ENCODE measurements around the gene MND1. TPM values are rescaled to one million over a fixed set of nuclear protein-coding genes. Genes with fewer than 3 reads are reported as not detected.

MND1 gene
- total and polyA plus RNA-seq, 2 donors (not counting 3 experiments of a cell fraction or from before 2014, with no cell fraction given): 0.66 to 7.7 TPM

GRCh38 chr4:153418121-153418520, 73.6 kb downstream of the MND1 start:
- Histone ChIP-seq H3K4me2 (ENCODE audit: insufficient read depth, low read length) (no peak overlapping the region), H3K36me3 (ENCODE audit: control insufficient read depth in 2 of 2, extremely low read depth in 1 of 2, insufficient read depth in 2 of 2, low read length in 2 of 2) (no peaks in the 10 kb centered on the region), H3K9me3 (replicated peaks; ENCODE audit: control insufficient read depth, insufficient read depth, low read length) (no peaks in the 10 kb centered on the region), H3K4me1 (ENCODE audit: control insufficient read depth, extremely low read depth, insufficient read depth, low read length) (no peaks in the 10 kb centered on the region), H3K79me2 (ENCODE audit: control insufficient read depth, insufficient read depth, low read length) (no peaks in the 10 kb centered on the region), H3K27ac (ENCODE audit: insufficient read depth, low read depth, low read length) (no peak overlapping the region), H3K9ac (replicated peaks; ENCODE audit: extremely low read depth, insufficient read depth, low read length) (no peak overlapping the region), H3K9me1 (replicated peaks; ENCODE audit: control insufficient read depth, extremely low read depth, insufficient read depth, low read length) (no peaks in the 10 kb centered on the region), H4K20me1 (replicated peaks; ENCODE audit: control insufficient read depth, extremely low read depth, insufficient read depth, low read length) (no peaks in the 10 kb centered on the region), H3K4me3 (replicated peaks in 1 of 3; ENCODE audit: insufficient read depth in 1 of 3, low read depth in 1 of 3, low read length in 3 of 3) (no peak overlapping the region), H2AFZ (ENCODE audit: low read depth, low read length) (no peak overlapping the region), H3K27me3 (ENCODE audit: control insufficient read depth in 2 of 2, insufficient read depth in 2 of 2, low read length in 2 of 2) (no peaks in the 10 kb centered on the region)
- CTCF ChIA-PET: interaction anchor here (1.0 to 1.3 kb wide), 2 partner anchors 12 to 156 kb away, joined by 3 read pairs; no protein-coding TSS in a partner anchor
- dilution Hi-C loops (cut with MboI; ENCODE audit: extremely low pct_ligation_motif_present, low sequenced_read_pairs) (no loop called here), intact Hi-C loops (cut with micrococcal nuclease) (no loop called here)
- no peak for TF ChIP-seq CTCF (IDR thresholded peaks at IDR 0.05; ENCODE audit: extremely low read depth in 1 of 2, insufficient read depth in 1 of 2, low read depth in 1 of 2, low read length in 2 of 2)
- DNase-seq (ENCODE audit: low read depth, low spot score): no peak
- POLR2A ChIA-PET: no interaction called here
- no peak for FAIRE-seq
- no TSS peak for BruUV-seq (replicated peaks)

GRCh38 chr4:153418558-153418957, 74.1 kb downstream of the MND1 start:
- ChIA-PET CTCF (interaction anchor here (1.0 to 1.3 kb wide), 2 partner anchors 12 to 155 kb away, joined by 3 read pairs; no protein-coding TSS in a partner anchor), POLR2A (no interaction called here)
- DNase-seq (ENCODE audit: low read depth, low spot score) (no peak), FAIRE-seq (no peak)
- no peak overlapping the region for H3K27ac ChIP-seq (ENCODE audit: insufficient read depth, low read depth, low read length)
- no peak overlapping the region for H3K4me2 ChIP-seq (ENCODE audit: insufficient read depth, low read length)
- H4K20me1 ChIP-seq (replicated peaks; ENCODE audit: control insufficient read depth, extremely low read depth, insufficient read depth, low read length): no peaks in the 10 kb centered on the region
- no peaks in the 10 kb centered on the region for H3K9me3 ChIP-seq (replicated peaks; ENCODE audit: control insufficient read depth, insufficient read depth, low read length)
- H3K9me1 ChIP-seq (replicated peaks; ENCODE audit: control insufficient read depth, extremely low read depth, insufficient read depth, low read length): no peaks in the 10 kb centered on the region
- no peak overlapping the region for H3K4me3 ChIP-seq (replicated peaks in 1 of 3; ENCODE audit: insufficient read depth in 1 of 3, low read depth in 1 of 3, low read length in 3 of 3)
- no peaks in the 10 kb centered on the region for H3K4me1 ChIP-seq (ENCODE audit: control insufficient read depth, extremely low read depth, insufficient read depth, low read length)
- no peak overlapping the region for H3K9ac ChIP-seq (replicated peaks; ENCODE audit: extremely low read depth, insufficient read depth, low read length)
- no peak for TF ChIP-seq CTCF (IDR thresholded peaks at IDR 0.05; ENCODE audit: extremely low read depth in 1 of 2, insufficient read depth in 1 of 2, low read depth in 1 of 2, low read length in 2 of 2)
- no peak for TF ChIP-seq GATA2 (IDR thresholded peaks at IDR 0.05; ENCODE audit: insufficient read depth, insufficient read length, low read depth, low read length)
- no peak for TF ChIP-seq MYC (IDR thresholded peaks at IDR 0.05; ENCODE audit: low read depth, low read length)
- TF ChIP-seq POLR2AphosphoS5 (IDR thresholded peaks at IDR 0.05; ENCODE audit: insufficient read depth, low read depth, low read length): no peak
- no peak for TF ChIP-seq EZH2 (IDR thresholded peaks at IDR 0.05; ENCODE audit: borderline replicate concordance, low read depth, low read length, severe bottlenecking)
- TF ChIP-seq POLR2A (IDR thresholded peaks at IDR 0.05; ENCODE audit: low read depth, low read length): no peak
- no peak for TF ChIP-seq MAX (IDR thresholded peaks at IDR 0.05; ENCODE audit: insufficient read depth, insufficient read length)
- no peak for TF ChIP-seq JUN (IDR thresholded peaks at IDR 0.05; ENCODE audit: borderline replicate concordance, insufficient read depth, insufficient read length, low read depth)
- no peak for TF ChIP-seq FOS (IDR thresholded peaks at IDR 0.05; ENCODE audit: borderline replicate concordance, insufficient read depth, low read length)
- H3K27me3 ChIP-seq (ENCODE audit: control insufficient read depth in 2 of 2, insufficient read depth in 2 of 2, low read length in 2 of 2): no peaks in the 10 kb centered on the region
- no TSS peak for BruUV-seq (replicated peaks)
- no peak overlapping the region for H2AFZ ChIP-seq (ENCODE audit: low read depth, low read length)
- dilution Hi-C loops (cut with MboI; ENCODE audit: extremely low pct_ligation_motif_present, low sequenced_read_pairs) (no loop called here), intact Hi-C loops (cut with micrococcal nuclease) (no loop called here)
- H3K36me3 ChIP-seq (ENCODE audit: control insufficient read depth in 2 of 2, extremely low read depth in 1 of 2, insufficient read depth in 2 of 2, low read length in 2 of 2): no peaks in the 10 kb centered on the region
- no peaks in the 10 kb centered on the region for H3K79me2 ChIP-seq (ENCODE audit: control insufficient read depth, insufficient read depth, low read length)

All from endothelial cell of umbilical vein (primary cell).